Measurements from ENCODE around the gene NEK10. TPM values are rescaled to one million over a fixed set of nuclear protein-coding genes. Genes with fewer than 3 reads are reported as not detected.

Gene NEK10
- total RNA-seq, 2 donors from 2014 or later = 0.65 to 1.5 TPM

GRCh38 chr3:27275441-27275990 is 93.7 kb downstream of the NEK10 start:
- no peak for DNase-seq (ENCODE audit: low spot score)
- intact Hi-C loops (cut with DNase I) = loop anchor here in 1 of 2 donors (10.0 kb wide), 1 partner anchor 141 kb away; no protein-coding TSS in a partner anchor

GRCh38 chr3:27271890-27272289 is 97.3 kb downstream of the NEK10 start:
- intact Hi-C loops (cut with DNase I) = loop anchor here in 1 of 2 donors (10.0 kb wide), 1 partner anchor 137 kb away; no protein-coding TSS in a partner anchor
- no peak for DNase-seq (ENCODE audit: low spot score)

- no peak for DNase-seq (ENCODE audit: low spot score)
- intact Hi-C loops (cut with DNase I) = no loop called here
Measured at GRCh38 chr3:27254896-27255295, 114.3 kb downstream of the NEK10 start.

- DNase-seq (ENCODE audit: low spot score) = no peak
- intact Hi-C loops (cut with DNase I) = no loop called here
Measured at GRCh38 chr3:27253831-27254230, 115.4 kb downstream of the NEK10 start.

- DNase-seq (ENCODE audit: low spot score) = no peak
- intact Hi-C loops (cut with DNase I) = no loop called here
Measured at GRCh38 chr3:27253391-27253790, 115.8 kb downstream of the NEK10 start.

GRCh38 chr3:27252646-27253045 is 116.5 kb downstream of the NEK10 start:
- DNase-seq (ENCODE audit: low spot score) = no peak
- intact Hi-C loops (cut with DNase I) = no loop called here

GRCh38 chr3:27244374-27244773 is 124.8 kb downstream of the NEK10 start:
- DNase-seq (ENCODE audit: low spot score) = no peak
- intact Hi-C loops (cut with DNase I) = no loop called here

GRCh38 chr3:27239951-27240350 is 129.2 kb downstream of the NEK10 start:
- DNase-seq (ENCODE audit: low spot score) = no peak
- intact Hi-C loops (cut with DNase I) = no loop called here

GRCh38 chr3:27228805-27229204 is 140.4 kb downstream of the NEK10 start:
- intact Hi-C loops (cut with DNase I) = no loop called here
- no peak for DNase-seq (ENCODE audit: low spot score)

GRCh38 chr3:27224197-27224596 is 145.0 kb downstream of the NEK10 start:
- DNase-seq (ENCODE audit: low spot score) = no peak
- intact Hi-C loops (cut with DNase I) = no loop called here

- intact Hi-C loops (cut with DNase I) = no loop called here
- DNase-seq (ENCODE audit: low spot score) = no peak
Measured at GRCh38 chr3:27221264-27221932, 147.8 kb downstream of the NEK10 start.

GRCh38 chr3:27220166-27220565 is 149.0 kb downstream of the NEK10 start:
- DNase-seq (ENCODE audit: low spot score) = no peak
- intact Hi-C loops (cut with DNase I) = no loop called here

- intact Hi-C loops (cut with DNase I) = no loop called here
- no peak for DNase-seq (ENCODE audit: low spot score)
Measured at GRCh38 chr3:27219127-27219845, 149.9 kb downstream of the NEK10 start.

- intact Hi-C loops (cut with DNase I) = no loop called here
- no peak for DNase-seq (ENCODE audit: low spot score)
Measured at GRCh38 chr3:27216955-27217552, 152.1 kb downstream of the NEK10 start.

GRCh38 chr3:27216295-27216855 is 152.8 kb downstream of the NEK10 start:
- intact Hi-C loops (cut with DNase I) = no loop called here

GRCh38 chr3:27213450-27213849 is 155.7 kb downstream of the NEK10 start:
- intact Hi-C loops (cut with DNase I) = loop anchor here in 1 of 2 donors (5.0 kb wide), 1 partner anchor 649 kb away; no protein-coding TSS in a partner anchor
- DNase-seq (ENCODE audit: low spot score) = no peak

More at GRCh38 chr3:27216295-27216855, 152.8 kb downstream of the NEK10 start:
- no peak for DNase-seq (ENCODE audit: low spot score)

GRCh38 chr3:27209617-27210264 is 159.4 kb downstream of the NEK10 start:
- intact Hi-C loops (cut with DNase I) = loop anchor here in 1 of 2 donors (5.0 kb wide), 1 partner anchor 653 kb away; no protein-coding TSS in a partner anchor
- DNase-seq (ENCODE audit: low spot score) = no peak

- no peak for DNase-seq (ENCODE audit: low spot score)
- intact Hi-C loops (cut with DNase I) = no loop called here
Measured at GRCh38 chr3:27208961-27209616, 160.1 kb downstream of the NEK10 start.

- no peak for DNase-seq (ENCODE audit: low spot score)
- intact Hi-C loops (cut with DNase I) = no loop called here
Measured at GRCh38 chr3:27202959-27203358, 166.2 kb downstream of the NEK10 start.

Measured in posterior vena cava (tissue), 2 donors.